ENCODE results near the gene HSPH1.
A peak's percentile ranks its signal among the peaks of the same experiment; 100 is the strongest.

Gene HSPH1

GRCh38 chr13:31175847-31176532 lies 14.3 kb upstream of the HSPH1 start:
- no peak for DNase-seq

GRCh38 chr13:31174018-31174417 lies 12.3 kb upstream of the HSPH1 start:
- no peak for DNase-seq

- no peak for DNase-seq
Observed at GRCh38 chr13:31172535-31172934, 10.8 kb upstream of the HSPH1 start.

- DNase-seq, result no peak
Observed at GRCh38 chr13:31172001-31172400, 10.3 kb upstream of the HSPH1 start.

- DNase-seq, result no peak
Observed at GRCh38 chr13:31168736-31169135, 7.0 kb upstream of the HSPH1 start.

- no peak for DNase-seq
Observed at GRCh38 chr13:31168166-31168565, 6.5 kb upstream of the HSPH1 start.

- DNase-seq, result no peak
Observed at GRCh38 chr13:31167490-31167889, 5.8 kb upstream of the HSPH1 start.

GRCh38 chr13:31166591-31166990 lies 4.9 kb upstream of the HSPH1 start:
- no peak for DNase-seq

GRCh38 chr13:31162151-31163008 lies 676 bp upstream of the HSPH1 start:
- peak; percentile 99 for DNase-seq

GRCh38 chr13:31160857-31161556 lies 697 bp downstream of the HSPH1 start:
- peak; percentile 68 to 70 for DNase-seq

- no peak for DNase-seq
Observed at GRCh38 chr13:31159306-31159705, 2.4 kb downstream of the HSPH1 start.

GRCh38 chr13:31154939-31155338 lies 6.8 kb downstream of the HSPH1 start:
- DNase-seq, result no peak

- no peak for DNase-seq
Observed at GRCh38 chr13:31151837-31152236, 9.9 kb downstream of the HSPH1 start.

- no peak for DNase-seq
Observed at GRCh38 chr13:31150315-31150985, 11.3 kb downstream of the HSPH1 start.

GRCh38 chr13:31149604-31150003 lies 12.1 kb downstream of the HSPH1 start:
- no peak for DNase-seq

GRCh38 chr13:31145417-31145816 lies 16.3 kb downstream of the HSPH1 start:
- no peak for DNase-seq

GRCh38 chr13:31138515-31138914 lies 23.2 kb downstream of the HSPH1 start:
- DNase-seq, result no peak

- no peak for DNase-seq
Observed at GRCh38 chr13:31136724-31137123, 25.0 kb downstream of the HSPH1 start.

GRCh38 chr13:31134039-31134711 lies 27.5 kb downstream of the HSPH1 start:
- no peak for DNase-seq

- DNase-seq, result no peak
Observed at GRCh38 chr13:31133621-31134020, 28.1 kb downstream of the HSPH1 start.

- no peak for DNase-seq
Observed at GRCh38 chr13:31131470-31131961, 30.2 kb downstream of the HSPH1 start.

GRCh38 chr13:31129419-31129818 lies 32.3 kb downstream of the HSPH1 start:
- DNase-seq, result no peak
